ENCODE results near the gene INSC. TPM values are rescaled to one million over a fixed set of nuclear protein-coding genes. Genes with fewer than 3 reads are reported as not detected.

Gene INSC
- total and polyA plus RNA-seq, 2 experiments from 2014 or later = 0.10 TPM; not detected in 1

GRCh38 chr11:15136166-15136565 is 21.4 kb downstream of the INSC start:
- Histone ChIP-seq H3K27ac (no peak overlapping the region), H3K79me2 (no peaks in the 10 kb centered on the region), H3K27me3 (no peaks in the 10 kb centered on the region), H4K20me1 (ENCODE audit: insufficient read depth, poor library complexity, severe bottlenecking) (no peaks in the 10 kb centered on the region), H3K9me3 (ENCODE audit: low read depth) (no peaks in the 10 kb centered on the region), H3K9me2 (replicated peaks; ENCODE audit: insufficient read depth) (no peaks in the 10 kb centered on the region), H3K4me2 (no peak overlapping the region), H3K4me3 (no peak overlapping the region), H3K36me3 (replicated peaks; ENCODE audit: insufficient read depth, low read depth) (no peaks in the 10 kb centered on the region), H2AFZ (no peak overlapping the region), H3K4me1 (ENCODE audit: insufficient read depth) (no peaks in the 10 kb centered on the region)
- no peak for DNase-seq (ENCODE audit: low spot score)
- WGBS (ENCODE audit: low lambda C conversion rate, missing lambda C conversion rate) = 88% methylated on average over 1 of the region's 1 CpG
- no peak for TF ChIP-seq EZH2 (IDR thresholded peaks at IDR 0.05; ENCODE audit: borderline replicate concordance)

- Histone ChIP-seq H3K36me3 (replicated peaks; ENCODE audit: insufficient read depth, low read depth) (no peaks in the 10 kb centered on the region), H3K27ac (no peak overlapping the region), H3K9me3 (ENCODE audit: low read depth) (no peaks in the 10 kb centered on the region), H3K4me2 (no peak overlapping the region), H3K4me1 (ENCODE audit: insufficient read depth) (no peaks in the 10 kb centered on the region), H2AFZ (no peak overlapping the region), H3K4me3 (no peak overlapping the region), H3K27me3 (no peaks in the 10 kb centered on the region), H3K9me2 (replicated peaks; ENCODE audit: insufficient read depth) (no peaks in the 10 kb centered on the region), H3K79me2 (no peaks in the 10 kb centered on the region), H4K20me1 (ENCODE audit: insufficient read depth, poor library complexity, severe bottlenecking) (no peaks in the 10 kb centered on the region)
- 85% methylated on average over 5 of the region's 5 CpGs for WGBS (ENCODE audit: low lambda C conversion rate, missing lambda C conversion rate)
- TF ChIP-seq EZH2 (IDR thresholded peaks at IDR 0.05; ENCODE audit: borderline replicate concordance) (no peak), CTCF (IDR thresholded peaks at IDR 0.05; ENCODE audit: poor library complexity) (no peak), EZH2phosphoT487 (IDR thresholded peaks at IDR 0.05; ENCODE audit: low read depth, severe bottlenecking, unreplicated experiment) (no peak)
- no peak for DNase-seq (ENCODE audit: low spot score)
These were observed 24.5 kb downstream of the INSC start for GRCh38 chr11:15139096-15139770.

- DNase-seq (ENCODE audit: low spot score) = no peak
- H3K9me3 ChIP-seq (ENCODE audit: low read depth) = no peaks in the 10 kb centered on the region
- no peak overlapping the region for H2AFZ ChIP-seq
- TF ChIP-seq EZH2phosphoT487 (IDR thresholded peaks at IDR 0.05; ENCODE audit: low read depth, severe bottlenecking, unreplicated experiment) (no peak), CTCF (IDR thresholded peaks at IDR 0.05; ENCODE audit: poor library complexity) (no peak), EZH2 (IDR thresholded peaks at IDR 0.05; ENCODE audit: borderline replicate concordance) (no peak)
- no peaks in the 10 kb centered on the region for H4K20me1 ChIP-seq (ENCODE audit: insufficient read depth, poor library complexity, severe bottlenecking)
- H3K9me2 ChIP-seq (replicated peaks; ENCODE audit: insufficient read depth) = no peaks in the 10 kb centered on the region
- no peaks in the 10 kb centered on the region for H3K4me1 ChIP-seq (ENCODE audit: insufficient read depth)
- no peaks in the 10 kb centered on the region for H3K27me3 ChIP-seq
- no peak overlapping the region for H3K27ac ChIP-seq
- no peaks in the 10 kb centered on the region for H3K36me3 ChIP-seq (replicated peaks; ENCODE audit: insufficient read depth, low read depth)
- no peak overlapping the region for H3K4me3 ChIP-seq
- no peaks in the 10 kb centered on the region for H3K79me2 ChIP-seq
- H3K4me2 ChIP-seq = no peak overlapping the region
- WGBS (ENCODE audit: low lambda C conversion rate, missing lambda C conversion rate) = 86% methylated on average over 4 of the region's 4 CpGs
These were observed 25.4 kb downstream of the INSC start for GRCh38 chr11:15139958-15140659.

GRCh38 chr11:15141381-15141780 is 26.7 kb downstream of the INSC start:
- Histone ChIP-seq H3K36me3 (replicated peaks; ENCODE audit: insufficient read depth, low read depth) (no peaks in the 10 kb centered on the region), H4K20me1 (ENCODE audit: insufficient read depth, poor library complexity, severe bottlenecking) (no peaks in the 10 kb centered on the region), H3K79me2 (no peaks in the 10 kb centered on the region), H3K4me1 (ENCODE audit: insufficient read depth) (no peaks in the 10 kb centered on the region), H3K4me3 (no peak overlapping the region), H3K4me2 (no peak overlapping the region), H3K9me3 (ENCODE audit: low read depth) (no peaks in the 10 kb centered on the region), H2AFZ (no peak overlapping the region), H3K27me3 (no peaks in the 10 kb centered on the region), H3K9me2 (replicated peaks; ENCODE audit: insufficient read depth) (no peaks in the 10 kb centered on the region), H3K27ac (no peak overlapping the region)
- WGBS (ENCODE audit: low lambda C conversion rate, missing lambda C conversion rate) = 95% methylated on average over 3 of the region's 3 CpGs
- no peak for TF ChIP-seq EZH2phosphoT487 (IDR thresholded peaks at IDR 0.05; ENCODE audit: low read depth, severe bottlenecking, unreplicated experiment)
- DNase-seq (ENCODE audit: low spot score) = no peak
